Endothelial cell of umbilical vein (primary cell): Measurements from ENCODE around the gene LRRC23. TPM values are rescaled to one million over a fixed set of nuclear protein-coding genes. Genes with fewer than 3 reads are reported as not detected.

ENCODE experiments used
- BruUV-seq: library from RNA; stranded (reverse); fragments of 400-500 nt; replicated peaks from 2 replicates; lab custom pipeline; 2021; lab: Mats Ljungman, UMichigan
- CTCF ChIA-PET: fragments of 300-600, 350-600 bp; sonication (Branson Sonifier 250); formaldehyde crosslinking; loops from one replicate; lab custom pipeline; 2021; ENCODE audit warnings: antibody characterized with exemption, inconsistent platforms; lab: Charles Lee
- POLR2A ChIA-PET: fragments of 300-600, 350-600 bp; sonication (Branson Sonifier 250); formaldehyde crosslinking; loops from one replicate; lab custom pipeline; 2021; ENCODE audit warnings: antibody characterized with exemption, inconsistent platforms; lab: Charles Lee
- DNase-seq: peaks from one replicate; pipeline ENCODE4 v3.0.0-alpha.2; 2011; ENCODE audit warnings: low read depth, low spot score
- FAIRE-seq: peaks from 2 replicates; lab custom pipeline; 2011; peaks lifted over from hg19 to GRCh38; lab: Jason Lieb, UNC
- H2AFZ ChIP-seq: 2 replicates; pipeline ENCODE4 v1.6.0; 2012; ENCODE audit warnings: low read depth, low read length, control low read depth, inconsistent platforms
- H3K27ac ChIP-seq: 2 replicates; pipeline ENCODE4 v1.5.1; 2011; ENCODE audit warnings: low read depth, mild to moderate bottlenecking, control low read depth, low read length, moderate library complexity; ENCODE audit not compliant: insufficient read depth
- H3K27me3 ChIP-seq, 2 experiments: 2 replicates each; pipeline versions ENCODE4 v1.6.0 to v1.6.1; 2011; ENCODE audit warnings: low read length in 2 of 2, mixed read lengths in 1 of 2; ENCODE audit not compliant: control insufficient read depth in 2 of 2, insufficient read depth in 2 of 2
- H3K36me3 ChIP-seq, 2 experiments: 2 replicates in 1 of 2; 3 replicates in 1 of 2; pipeline ENCODE4 v1.5.1; 2011; ENCODE audit warnings: low read length in 2 of 2, mild to moderate bottlenecking in 1 of 2, moderate library complexity in 1 of 2; ENCODE audit not compliant: control insufficient read depth in 2 of 2, insufficient read depth in 2 of 2; ENCODE audit errors: extremely low read depth in 1 of 2
- H3K4me1 ChIP-seq: 3 replicates; pipeline ENCODE4 v1.5.1; 2011; ENCODE audit warnings: mild to moderate bottlenecking, low read length; ENCODE audit not compliant: control insufficient read depth, insufficient read depth; ENCODE audit errors: extremely low read depth
- H3K4me2 ChIP-seq: 2 replicates; pipeline ENCODE4 v1.6.1; 2011; ENCODE audit warnings: low read length, control low read depth, mixed read lengths; ENCODE audit not compliant: insufficient read depth
- H3K4me3 ChIP-seq, 3 experiments: fragments of 200-600 bp in 1 of 3; sonication (generic), shearing (Covaris generic) in 1 of 3; replicated peaks in 1 of 3; 2 replicates each; pipeline ENCODE4 v1.5.1; 2011 to 2016; ENCODE audit warnings: control low read depth in 3 of 3, low read length in 3 of 3, mild to moderate bottlenecking in 2 of 3, inconsistent platforms in 1 of 3, low read depth in 1 of 3, moderate library complexity in 1 of 3; ENCODE audit not compliant: insufficient read depth in 1 of 3
- H3K79me2 ChIP-seq: 2 replicates; pipeline ENCODE4 v1.6.0; 2012; ENCODE audit warnings: low read length, inconsistent platforms; ENCODE audit not compliant: control insufficient read depth, insufficient read depth
- H3K9ac ChIP-seq: replicated peaks from 2 replicates; pipeline ENCODE3; 2011; ENCODE audit warnings: low read length, control low read depth; ENCODE audit not compliant: insufficient read depth; ENCODE audit errors: extremely low read depth
- H3K9me1 ChIP-seq: replicated peaks from 3 replicates; pipeline ENCODE4 v1.6.0; 2011; ENCODE audit warnings: mild to moderate bottlenecking, low read length; ENCODE audit not compliant: control insufficient read depth, insufficient read depth; ENCODE audit errors: extremely low read depth
- H3K9me3 ChIP-seq: replicated peaks from 2 replicates; pipeline ENCODE4 v1.5.1; 2012; ENCODE audit warnings: low read length, inconsistent platforms; ENCODE audit not compliant: control insufficient read depth, insufficient read depth
- H4K20me1 ChIP-seq: replicated peaks from 2 replicates; pipeline ENCODE3; 2011; ENCODE audit warnings: mild to moderate bottlenecking, low read length; ENCODE audit not compliant: control insufficient read depth, insufficient read depth; ENCODE audit errors: extremely low read depth
- CTCF ChIP-seq, 2 donors: IDR thresholded peaks; 1 replicate in 1 of 2; 2 replicates in 1 of 2; pipeline ENCODE4 v1.5.1; 2011; ENCODE audit warnings: low read length in 2 of 2, mild to moderate bottlenecking in 2 of 2, moderate library complexity in 2 of 2, control low read depth in 1 of 2, inconsistent platforms in 1 of 2, low read depth in 1 of 2; ENCODE audit not compliant: insufficient read depth in 1 of 2; ENCODE audit errors: extremely low read depth in 1 of 2
- EZH2 ChIP-seq: IDR thresholded peaks from 2 replicates; pipeline ENCODE4 v1.6.1; 2012; ENCODE audit warnings: borderline replicate concordance, low read depth, mild to moderate bottlenecking, moderate library complexity, low read length, inconsistent platforms; ENCODE audit not compliant: severe bottlenecking
- FOS ChIP-seq: IDR thresholded peaks from 2 replicates; pipeline ENCODE4 v1.6.1; 2011; ENCODE audit warnings: mild to moderate bottlenecking, low read length, moderate library complexity, borderline replicate concordance; ENCODE audit not compliant: insufficient read depth
- GATA2 ChIP-seq: IDR thresholded peaks from 2 replicates; pipeline ENCODE4 v1.7.0; 2011; ENCODE audit warnings: low read depth, mild to moderate bottlenecking, moderate library complexity, mixed read lengths, low read length; ENCODE audit not compliant: insufficient read length, insufficient read depth
- JUN ChIP-seq: IDR thresholded peaks from 2 replicates; pipeline ENCODE4 v1.6.1; 2011; ENCODE audit warnings: borderline replicate concordance, low read depth; ENCODE audit not compliant: insufficient read length, insufficient read depth
- MAX ChIP-seq: IDR thresholded peaks from 2 replicates; pipeline ENCODE4 v1.6.1; 2011; ENCODE audit not compliant: insufficient read depth, insufficient read length
- MYC ChIP-seq: IDR thresholded peaks from one replicate; pipeline ENCODE4 v1.6.1; 2011; ENCODE audit warnings: mild to moderate bottlenecking, low read depth, low read length
- POLR2A ChIP-seq: IDR thresholded peaks from 2 replicates; pipeline ENCODE4 v1.6.1; 2012; ENCODE audit warnings: low read depth, mild to moderate bottlenecking, control low read depth, low read length
- POLR2AphosphoS5 ChIP-seq: IDR thresholded peaks from 2 replicates; pipeline ENCODE4 v1.6.1; 2012; ENCODE audit warnings: low read depth, mild to moderate bottlenecking, control low read depth, low read length, moderate library complexity; ENCODE audit not compliant: insufficient read depth
- dilution Hi-C: fragments of 300-500 bp; cut with MboI; formaldehyde crosslinking; loops from one replicate; pipeline ENCODE4 v1.15.0; 2019; ENCODE audit warnings: low sequenced_read_pairs; ENCODE audit not compliant: extremely low pct_ligation_motif_present
- intact Hi-C: fragments of 100-400 bp; cut with micrococcal nuclease; formaldehyde crosslinking; loops from one replicate; pipeline ENCODE4 v1.10.0; 2022
- polyA plus RNA-seq, 4 experiments: library from polyadenylated mRNA; depleted of rRNA in 3 of 4; stranded (reverse) in 3 of 4; unstranded in 1 of 4; fragments of >200 nt; gene quantifications; 2 replicates each; pipeline versions ENCODE4 v1.2.1 to v1.2.3, GENCODE V29; 2011 to 2012; ENCODE audit warnings: missing spikeins in 1 of 4
- total RNA-seq: library from RNA; stranded (reverse); gene quantifications from 2 replicates; pipeline ENCODE4 v1.2.3, GENCODE V29; 2021

The LRRC23 gene
- total and polyA plus RNA-seq, 2 donors (not counting 3 experiments of a cell fraction or from before 2014, with no cell fraction given): 3.1 to 3.5 TPM

GRCh38 chr12:6946920-6947374, 42.3 kb downstream of the LRRC23 start:
- H3K36me3 ChIP-seq: no peaks in the 10 kb centered on the region
- no peaks in the 10 kb centered on the region for H3K79me2 ChIP-seq
- CTCF ChIA-PET: interaction anchor here (1.0 to 6.0 kb wide), 4 partner anchors 18 to 164 kb away, joined by 6 to 124 read pairs (median 43); partner anchors contain the start of gene C1RL
- H4K20me1 ChIP-seq: no peaks in the 10 kb centered on the region
- dilution Hi-C loops: no loop called here
- DNase-seq (no peak), FAIRE-seq (no peak)
- H2AFZ ChIP-seq: no peak overlapping the region
- intact Hi-C loops: no loop called here
- no peak overlapping the region for H3K27ac ChIP-seq
- H3K4me3 ChIP-seq: no peak overlapping the region
- H3K9ac ChIP-seq: no peak overlapping the region
- no peaks in the 10 kb centered on the region for H3K9me1 ChIP-seq
- no peak overlapping the region for H3K4me2 ChIP-seq
- POLR2A ChIA-PET: interaction anchor here (0.6 kb wide), 1 partner anchor 80 kb away, joined by 6 read pairs; no protein-coding TSS in a partner anchor
- no TSS peak for BruUV-seq
- no peaks in the 10 kb centered on the region for H3K27me3 ChIP-seq
- peaks cover 15% of the 10 kb centered on the region for H3K4me1 ChIP-seq
- TF ChIP-seq FOS (no peak), GATA2 (no peak), CTCF (IDR thresholded peaks at IDR 0.05; ENCODE audit: extremely low read depth in 1 of 2, insufficient read depth in 1 of 2, low read depth in 1 of 2, low read length in 2 of 2) (no peak)
- no peaks in the 10 kb centered on the region for H3K9me3 ChIP-seq

GRCh38 chr12:6947615-6948014, 43.0 kb downstream of the LRRC23 start:
- H4K20me1 ChIP-seq: no peaks in the 10 kb centered on the region
- BruUV-seq: no TSS peak
- FAIRE-seq: no peak
- no peaks in the 10 kb centered on the region for H3K79me2 ChIP-seq
- no peak overlapping the region for H3K9ac ChIP-seq
- no peaks in the 10 kb centered on the region for H3K36me3 ChIP-seq
- H3K4me1 ChIP-seq: peaks cover 19% of the 10 kb centered on the region
- H2AFZ ChIP-seq: no peak overlapping the region
- H3K4me2 ChIP-seq: no peak overlapping the region
- H3K4me3 ChIP-seq: no peak overlapping the region
- dilution Hi-C loops (no loop called here), intact Hi-C loops (no loop called here)
- no peak for DNase-seq
- ChIA-PET CTCF (interaction anchor here (0.7 to 6.0 kb wide), 4 partner anchors 14 to 163 kb away, joined by 3 to 73 read pairs (median 10); partner anchors contain the start of gene C1RL), POLR2A (interaction anchor here (0.6 kb wide), 1 partner anchor 81 kb away, joined by 6 read pairs; no protein-coding TSS in a partner anchor)
- no peaks in the 10 kb centered on the region for H3K27me3 ChIP-seq
- TF ChIP-seq FOS (no peak), MYC (no peak), POLR2AphosphoS5 (no peak), MAX (no peak), CTCF (IDR thresholded peaks at IDR 0.05; ENCODE audit: extremely low read depth in 1 of 2, insufficient read depth in 1 of 2, low read depth in 1 of 2, low read length in 2 of 2) (no peak), EZH2 (no peak), GATA2 (no peak), JUN (no peak), POLR2A (no peak)
- no peaks in the 10 kb centered on the region for H3K9me3 ChIP-seq
- H3K9me1 ChIP-seq: no peaks in the 10 kb centered on the region
- H3K27ac ChIP-seq: no peak overlapping the region
